Psoas muscle (tissue), 8 donors: ENCODE measurements around the gene C12orf57. TPM values are rescaled to one million over a fixed set of nuclear protein-coding genes. Genes with fewer than 3 reads are reported as not detected.

Experiments
- ATAC-seq, 4 donors: fragments of 200-7000 bp; cut with Tn5 transposase; one replicate each; pipeline ENCODE4 v1.9.1; 2020; ENCODE audit warnings: moderate library complexity in 3 of 4, mild to moderate bottlenecking in 2 of 4
- DNase-seq, 2 donors: peaks; one replicate each; pipeline ENCODE4 v3.0.0-alpha.2; 2020
- H3K27ac ChIP-seq: fragments of 200-600 bp; one replicate; pipeline ENCODE4 v1.8.0; 2022
- H3K27me3 ChIP-seq, 3 donors: fragments of 200-600 bp in 1 of 3; one replicate each; pipeline versions ENCODE4 v1.6.1 to v1.8.0; 2013 to 2022; ENCODE audit warnings: low read length in 2 of 3, mild to moderate bottlenecking in 2 of 3, moderate library complexity in 1 of 3; ENCODE audit not compliant: insufficient read depth in 3 of 3
- H3K36me3 ChIP-seq, 2 donors: fragments of 200-600 bp in 1 of 2; one replicate each; pipeline versions ENCODE4 v1.6.1 to v1.8.0; 2013 to 2022; ENCODE audit warnings: low read depth in 1 of 2, mild to moderate bottlenecking in 1 of 2, moderate library complexity in 1 of 2; ENCODE audit not compliant: insufficient read depth in 1 of 2
- H3K4me1 ChIP-seq: fragments of 200-600 bp; one replicate; pipeline ENCODE4 v1.8.0; 2022
- H3K4me3 ChIP-seq: fragments of 200-600 bp; one replicate; pipeline ENCODE4 v1.8.0; 2022; ENCODE audit warnings: mild to moderate bottlenecking
- H3K9me3 ChIP-seq: fragments of 200-600 bp; one replicate; pipeline ENCODE4 v1.8.0; 2022
- WGBS, 3 donors: extraction: QIAGEN DNeasy Blood & Tissue Kit; methylation state at CpG; one replicate each; pipeline versions ENCODE4 v1.1.6 to v1.1.7; 2013; 5-methylcytosine and 5-hydroxymethylcytosine counted together
- intact Hi-C, 2 donors: fragments of 100-400 bp; cut with DNase I; formaldehyde crosslinking; loops; one replicate each; pipeline versions ENCODE4 v1.11.0 to v1.14.2; 2022
- polyA plus RNA-seq, 3 donors: library from polyadenylated mRNA; stranded (reverse); fragments of 200-250 nt; gene quantifications; one replicate each; pipeline ENCODE4 v1.2.3, GENCODE V29; 2013
- total RNA-seq, 4 donors: library from RNA; stranded (reverse); fragmentation: NEBNext Ultra II Directional in 2 of 4; extraction: Animal tissue kit (Norgen Biotek cat#: 25700) in 2 of 4; gene quantifications; one replicate each; pipeline versions ENCODE4 v1.2.1 to v1.2.4, GENCODE V29; 2021 to 2023
- TF ChIP-seq, protein P1 (sequence below): fragments of 200-600 bp; IDR thresholded peaks from one replicate; pipeline ENCODE4 v1.8.0; 2022; ENCODE audit warnings: antibody characterized with exemption
- donor health status: healthy with polysubstance abuse.
- donor health status: DM: no; HTN: no; CAD: no; lungs with moderate emphysema.
- donor health status: Bipolar disorder and iron deficiency.
- donor health status: healthy.
- donor health status: DM: yes; HTN: yes; CAD: no.
- donor health status: DM: no; HTN: no; CAD: no.
- donor health status: DM: no; HTN: no; CAD: no.
- donor health status: DM: yes; HTN: yes; CAD: no.

C12orf57 gene
- total and polyA plus RNA-seq, 7 donors, result 80.4 to 269 (median 110) TPM

DNA sequence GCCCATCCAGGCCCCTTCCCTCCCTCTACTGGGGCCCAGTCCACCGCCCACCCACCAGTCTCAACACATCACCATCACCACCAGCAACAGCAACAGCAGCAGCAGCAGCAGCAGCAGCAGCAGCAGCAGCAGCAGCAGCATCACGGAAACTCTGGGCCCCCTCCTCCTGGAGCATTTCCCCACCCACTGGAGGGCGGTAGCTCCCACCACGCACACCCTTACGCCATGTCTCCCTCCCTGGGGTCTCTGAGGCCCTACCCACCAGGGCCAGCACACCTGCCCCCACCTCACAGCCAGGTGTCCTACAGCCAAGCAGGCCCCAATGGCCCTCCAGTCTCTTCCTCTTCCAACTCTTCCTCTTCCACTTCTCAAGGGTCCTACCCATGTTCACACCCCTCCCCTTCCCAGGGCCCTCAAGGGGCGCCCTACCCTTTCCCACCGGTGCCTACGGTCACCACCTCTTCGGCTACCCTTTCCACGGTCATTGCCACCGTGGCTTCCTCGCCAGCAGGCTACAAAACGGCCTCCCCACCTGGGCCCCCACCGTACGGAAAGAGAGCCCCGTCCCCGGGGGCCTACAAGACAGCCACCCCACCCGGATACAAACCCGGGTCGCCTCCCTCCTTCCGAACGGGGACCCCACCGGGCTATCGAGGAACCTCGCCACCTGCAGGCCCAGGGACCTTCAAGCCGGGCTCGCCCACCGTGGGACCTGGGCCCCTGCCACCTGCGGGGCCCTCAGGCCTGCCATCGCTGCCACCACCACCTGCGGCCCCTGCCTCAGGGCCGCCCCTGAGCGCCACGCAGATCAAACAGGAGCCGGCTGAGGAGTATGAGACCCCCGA lies 7.0 kb upstream of the C12orf57 start:
- DNase-seq (peak in 1 of 2 donors; percentile 62), ATAC-seq (peak; percentile 7 to 31 (median 13))
- Histone ChIP-seq H3K27ac (peak overlapping the region; percentile 93), H3K27me3 (no peaks in the 10 kb centered on the region), H3K36me3 (peaks cover 0 to 61% of the 10 kb centered on the region in 2 donors), H3K9me3 (no peaks in the 10 kb centered on the region), H3K4me1 (peaks cover 32% of the 10 kb centered on the region), H3K4me3 (peak overlapping the region; percentile 86)
- TF ChIP-seq, protein P1, sequence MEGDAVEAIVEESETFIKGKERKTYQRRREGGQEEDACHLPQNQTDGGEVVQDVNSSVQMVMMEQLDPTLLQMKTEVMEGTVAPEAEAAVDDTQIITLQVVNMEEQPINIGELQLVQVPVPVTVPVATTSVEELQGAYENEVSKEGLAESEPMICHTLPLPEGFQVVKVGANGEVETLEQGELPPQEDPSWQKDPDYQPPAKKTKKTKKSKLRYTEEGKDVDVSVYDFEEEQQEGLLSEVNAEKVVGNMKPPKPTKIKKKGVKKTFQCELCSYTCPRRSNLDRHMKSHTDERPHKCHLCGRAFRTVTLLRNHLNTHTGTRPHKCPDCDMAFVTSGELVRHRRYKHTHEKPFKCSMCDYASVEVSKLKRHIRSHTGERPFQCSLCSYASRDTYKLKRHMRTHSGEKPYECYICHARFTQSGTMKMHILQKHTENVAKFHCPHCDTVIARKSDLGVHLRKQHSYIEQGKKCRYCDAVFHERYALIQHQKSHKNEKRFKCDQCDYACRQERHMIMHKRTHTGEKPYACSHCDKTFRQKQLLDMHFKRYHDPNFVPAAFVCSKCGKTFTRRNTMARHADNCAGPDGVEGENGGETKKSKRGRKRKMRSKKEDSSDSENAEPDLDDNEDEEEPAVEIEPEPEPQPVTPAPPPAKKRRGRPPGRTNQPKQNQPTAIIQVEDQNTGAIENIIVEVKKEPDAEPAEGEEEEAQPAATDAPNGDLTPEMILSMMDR, result no peak
- intact Hi-C loops, result loop anchor here in 1 of 2 donors (5.0 kb wide), 1 partner anchor 70 kb away; the partner anchor contains the start of gene TPI1
- WGBS, 3 donors, result 19 to 27% (median 25%) methylated on average over 35 to 36 of the region's 36 CpGs

DNA sequence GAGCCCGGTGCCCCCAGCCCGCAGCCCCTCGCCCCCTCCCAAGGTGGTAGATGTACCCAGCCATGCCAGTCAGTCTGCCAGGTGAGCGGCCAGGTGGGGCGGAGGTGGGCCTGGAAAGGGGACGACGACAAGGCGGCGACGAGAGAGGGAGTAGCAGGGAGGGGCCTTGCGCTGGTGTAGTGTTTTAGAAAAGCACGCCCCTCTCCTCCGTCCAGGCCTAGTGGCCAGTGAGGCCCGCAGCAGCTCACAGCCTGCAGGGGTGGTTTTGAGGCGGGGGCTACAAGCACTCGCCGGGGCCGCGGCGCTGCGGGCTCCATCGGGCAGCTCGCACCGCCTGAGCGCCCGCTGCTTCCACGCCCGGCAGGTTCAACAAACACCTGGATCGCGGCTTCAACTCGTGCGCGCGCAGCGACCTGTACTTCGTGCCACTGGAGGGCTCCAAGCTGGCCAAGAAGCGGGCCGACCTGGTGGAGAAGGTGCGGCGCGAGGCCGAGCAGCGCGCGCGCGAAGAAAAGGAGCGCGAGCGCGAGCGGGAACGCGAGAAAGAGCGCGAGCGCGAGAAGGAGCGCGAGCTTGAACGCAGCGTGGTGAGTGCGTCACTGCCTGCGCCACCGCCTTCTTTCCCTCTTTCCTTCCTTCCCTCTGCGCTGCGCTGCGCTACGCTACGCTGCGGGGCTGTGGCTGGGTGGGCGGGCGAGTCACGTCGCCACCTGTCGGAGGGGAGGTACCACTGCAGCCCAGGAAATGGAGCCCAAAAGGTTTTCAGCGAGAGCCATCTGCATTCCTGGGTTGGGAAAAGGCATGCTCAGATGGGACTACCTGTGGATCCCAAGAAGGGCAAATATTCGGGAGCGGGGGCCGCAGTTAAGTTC lies 6.1 kb upstream of the C12orf57 start:
- ATAC-seq (peak; percentile 87 to 91 (median 89)), DNase-seq (peak; percentile 94 to 97)
- TF ChIP-seq, protein P1, result peak; percentile 91
- WGBS, 3 donors, result 0 to 1% (median 1%) methylated on average over 71 to 80 of the region's 80 CpGs
- H3K27me3 ChIP-seq, result no peaks in the 10 kb centered on the region
- peaks cover 32% of the 10 kb centered on the region for H3K4me1 ChIP-seq
- no peaks in the 10 kb centered on the region for H3K9me3 ChIP-seq
- intact Hi-C loops, result loop anchor here in 1 of 2 donors (5.0 kb wide), 1 partner anchor 70 kb away; the partner anchor contains the start of gene TPI1
- peaks cover 0 to 61% of the 10 kb centered on the region in 2 donors for H3K36me3 ChIP-seq
- peak overlapping the region; percentile 86 for H3K4me3 ChIP-seq
- H3K27ac ChIP-seq, result peak overlapping the region; percentile 93

DNA sequence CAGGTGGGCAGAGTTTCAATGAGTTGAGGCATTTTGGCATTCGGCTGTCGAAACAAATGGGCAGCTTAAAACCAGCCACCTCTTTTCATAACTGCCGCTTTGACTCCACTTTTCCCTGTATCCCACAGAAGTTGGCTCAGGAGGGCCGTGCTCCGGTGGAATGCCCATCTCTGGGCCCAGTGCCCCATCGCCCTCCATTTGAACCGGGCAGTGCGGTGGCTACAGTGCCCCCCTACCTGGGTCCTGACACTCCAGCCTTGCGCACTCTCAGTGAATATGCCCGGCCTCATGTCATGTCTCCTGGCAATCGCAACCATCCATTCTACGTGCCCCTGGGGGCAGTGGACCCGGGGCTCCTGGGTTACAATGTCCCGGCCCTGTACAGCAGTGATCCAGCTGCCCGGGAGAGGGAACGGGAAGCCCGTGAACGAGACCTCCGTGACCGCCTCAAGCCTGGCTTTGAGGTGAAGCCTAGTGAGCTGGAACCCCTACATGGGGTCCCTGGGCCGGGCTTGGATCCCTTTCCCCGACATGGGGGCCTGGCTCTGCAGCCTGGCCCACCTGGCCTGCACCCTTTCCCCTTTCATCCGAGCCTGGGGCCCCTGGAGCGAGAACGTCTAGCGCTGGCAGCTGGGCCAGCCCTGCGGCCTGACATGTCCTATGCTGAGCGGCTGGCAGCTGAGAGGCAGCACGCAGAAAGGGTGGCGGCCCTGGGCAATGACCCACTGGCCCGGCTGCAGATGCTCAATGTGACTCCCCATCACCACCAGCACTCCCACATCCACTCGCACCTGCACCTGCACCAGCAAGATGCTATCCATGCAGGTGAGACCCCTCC lies 5.2 kb upstream of the C12orf57 start:
- TF ChIP-seq, protein P1, result no peak
- Histone ChIP-seq H3K27me3 (no peaks in the 10 kb centered on the region), H3K27ac (peak overlapping the region; percentile 93), H3K36me3 (peaks cover 0 to 54% of the 10 kb centered on the region in 2 donors), H3K4me1 (peaks cover 30% of the 10 kb centered on the region), H3K4me3 (peak overlapping the region; percentile 86), H3K9me3 (no peaks in the 10 kb centered on the region)
- ATAC-seq, result peak; percentile 3 to 10 (median 6)
- intact Hi-C loops, result loop anchor here in 1 of 2 donors (5.0 kb wide), 1 partner anchor 71 kb away; the partner anchor contains the start of gene TPI1
- WGBS, 3 donors, result 68 to 81% (median 73%) methylated on average over 32 of the region's 32 CpGs
- peak in 1 of 2 donors; percentile 65 for DNase-seq

DNA sequence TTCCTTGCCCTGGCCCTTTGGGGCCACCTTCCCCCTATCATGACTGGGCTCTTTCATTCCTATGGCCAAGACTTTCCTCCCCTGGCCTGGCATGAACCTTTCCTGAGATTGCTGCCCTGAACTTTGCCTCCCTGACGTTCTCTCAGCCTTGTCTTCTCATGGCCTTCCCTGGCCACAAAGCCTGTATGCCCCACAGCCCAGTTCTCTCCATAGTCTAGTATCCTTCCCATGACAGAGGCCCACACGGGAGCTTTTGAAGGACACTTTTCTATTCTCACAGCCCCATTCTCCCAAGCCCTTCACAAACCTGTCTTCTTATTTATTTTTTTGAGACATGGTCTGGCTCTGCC lies 4.7 kb upstream of the C12orf57 start:
- peaks cover 24% of the 10 kb centered on the region for H3K4me1 ChIP-seq
- H3K36me3 ChIP-seq, result peaks cover 0 to 48% of the 10 kb centered on the region in 2 donors
- 71 to 84% (median 81%) methylated on average over 2 of the region's 2 CpGs for WGBS, 3 donors
- ATAC-seq (no peak), DNase-seq (no peak)
- peak overlapping the region; percentile 93 for H3K27ac ChIP-seq
- no peaks in the 10 kb centered on the region for H3K9me3 ChIP-seq
- intact Hi-C loops, result loop anchor here in 1 of 2 donors (5.0 kb wide), 1 partner anchor 72 kb away; the partner anchor contains the start of gene TPI1
- H3K4me3 ChIP-seq, result no peak overlapping the region
- no peaks in the 10 kb centered on the region for H3K27me3 ChIP-seq
- TF ChIP-seq, protein P1, result no peak
